Activated B cell treated with CpG ODN at 0.5 μM for 24 hours (primary cell): ENCODE results near the gene SAXO2. TPM values are rescaled to one million over a fixed set of nuclear protein-coding genes. Genes with fewer than 3 reads are reported as not detected.
"Not testable (repeated sequence)": the region's sequence is repeated elsewhere in the genome, so short reads cannot be mapped to it uniquely, and the experiment has no call there.

Experiments used
- ATAC-seq: fragments of 200-7000 bp; cut with Tn5 transposase; one replicate; pipeline ENCODE4 v1.10.0; 2021; ENCODE audit warnings: low read depth, mild to moderate bottlenecking, moderate library complexity
- CTCF ChIA-PET: fragments of 350-600 bp; sonication (Branson Sonifier 250); formaldehyde crosslinking; loops from one replicate; lab custom pipeline; 2021; ENCODE audit warnings: antibody characterized with exemption; lab: Charles Lee
- POLR2A ChIA-PET: fragments of 350-600 bp; sonication (Branson Sonifier 250); formaldehyde crosslinking; loops from one replicate; lab custom pipeline; 2021; ENCODE audit warnings: antibody characterized with exemption; lab: Charles Lee
- DNase-seq: peaks from one replicate; pipeline ENCODE4 v3.0.0; 2022
- H3K27ac Mint-ChIP-seq: one replicate; pipeline ENCODE4 v1.8.0; 2020; ENCODE audit warnings: mixed read lengths
- H3K27me3 Mint-ChIP-seq: one replicate; pipeline ENCODE4 v1.8.0; 2021; ENCODE audit warnings: mixed read lengths
- H3K36me3 Mint-ChIP-seq: one replicate; pipeline ENCODE4 v1.8.0; 2021; ENCODE audit warnings: low read depth, mixed read lengths
- H3K4me1 Mint-ChIP-seq: one replicate; pipeline ENCODE4 v1.8.0; 2021; ENCODE audit warnings: mixed read lengths
- H3K4me3 Mint-ChIP-seq: one replicate; pipeline ENCODE4 v1.8.0; 2020; ENCODE audit warnings: mild to moderate bottlenecking, mixed read lengths
- H3K9me3 Mint-ChIP-seq: one replicate; pipeline ENCODE4 v1.8.0; 2020; ENCODE audit warnings: mixed read lengths
- CTCF ChIP-seq: fragments of 200-600 bp; IDR thresholded peaks from one replicate; pipeline ENCODE4 v1.8.0; 2022; ENCODE audit warnings: antibody characterized with exemption, mild to moderate bottlenecking
- intact Hi-C: fragments of 100-400 bp; cut with micrococcal nuclease; formaldehyde crosslinking; loops from one replicate; pipeline ENCODE4 v1.15.1; 2024
- total RNA-seq: library from RNA; stranded (reverse); gene quantifications from 2 replicates; pipeline ENCODE4 v1.2.3, GENCODE V29; 2022

SAXO2 gene
- total RNA-seq, 1 donor from 2014 or later, result 24.9 TPM

- intact Hi-C loops, result no loop called here
- POLR2A ChIA-PET, result no interaction called here
- no peak for TF ChIP-seq CTCF
- DNase-seq (no peak), ATAC-seq (no peak)
- Mint-ChIP-seq H3K27ac (no peak overlapping the region), H3K9me3 (no peaks in the 10 kb centered on the region), H3K4me3 (no peak overlapping the region), H3K27me3 (no peaks in the 10 kb centered on the region), H3K36me3 (peaks cover 54% of the 10 kb centered on the region), H3K4me1 (peaks cover 11% of the 10 kb centered on the region)
- CTCF ChIA-PET, result no interaction called here
These were observed 22.8 kb upstream of the SAXO2 start for GRCh38 chr15:82239685-82240391.

- ATAC-seq, POLR2A ChIA-PET, DNase-seq, intact Hi-C loops, CTCF ChIA-PET, H3K27ac Mint-ChIP-seq, H3K9me3 Mint-ChIP-seq, H3K27me3 Mint-ChIP-seq, H3K4me3 Mint-ChIP-seq: not testable (repeated sequence)
- Mint-ChIP-seq H3K4me1 (peaks cover 11% of the 10 kb centered on the region), H3K36me3 (peaks cover 60% of the 10 kb centered on the region)
These were observed 20.6 kb upstream of the SAXO2 start for GRCh38 chr15:82241836-82242499.

GRCh38 chr15:82243644-82244043 lies 19.0 kb upstream of the SAXO2 start:
- H3K27me3 Mint-ChIP-seq, H3K27ac Mint-ChIP-seq, H3K4me3 Mint-ChIP-seq, ATAC-seq, intact Hi-C loops, POLR2A ChIA-PET, DNase-seq, CTCF ChIA-PET, H3K9me3 Mint-ChIP-seq: not testable (repeated sequence)
- Mint-ChIP-seq H3K4me1 (peaks cover 11% of the 10 kb centered on the region), H3K36me3 (peaks cover 54% of the 10 kb centered on the region)

- H3K27me3 Mint-ChIP-seq, CTCF ChIA-PET, intact Hi-C loops, DNase-seq, H3K4me3 Mint-ChIP-seq, POLR2A ChIA-PET, H3K9me3 Mint-ChIP-seq, H3K27ac Mint-ChIP-seq, ATAC-seq: not testable (repeated sequence)
- H3K4me1 Mint-ChIP-seq, result peaks cover 11% of the 10 kb centered on the region
- peaks cover 47% of the 10 kb centered on the region for H3K36me3 Mint-ChIP-seq
These were observed 16.7 kb upstream of the SAXO2 start for GRCh38 chr15:82245956-82246355.

- H3K4me1 Mint-ChIP-seq, intact Hi-C loops, H3K27me3 Mint-ChIP-seq, H3K9me3 Mint-ChIP-seq, H3K27ac Mint-ChIP-seq, H3K4me3 Mint-ChIP-seq, CTCF ChIA-PET, DNase-seq, ATAC-seq: not testable (repeated sequence)
- POLR2A ChIA-PET, result interaction anchor here (0.7 kb wide), 1 partner anchor 14 kb away, joined by 3 read pairs; the partner anchor contains the start of genes EFL1 and SAXO2
- peaks cover 54% of the 10 kb centered on the region for H3K36me3 Mint-ChIP-seq
These were observed 14.4 kb upstream of the SAXO2 start for GRCh38 chr15:82248261-82248660.

- CTCF ChIA-PET, DNase-seq, H3K27me3 Mint-ChIP-seq, ATAC-seq, H3K9me3 Mint-ChIP-seq: not testable (repeated sequence)
- H3K27ac Mint-ChIP-seq, result peak overlapping the region; percentile 61
- peak overlapping the region; percentile 97 for H3K4me3 Mint-ChIP-seq
- intact Hi-C loops, result loop anchor here (2.0 kb wide), 1 partner anchor 279 kb away; the partner anchor contains the start of gene RPS17
- POLR2A ChIA-PET, result interaction anchor here (0.7 to 1.8 kb wide), 5 partner anchors 12 to 1261 kb away, joined by 3 to 7 read pairs (median 3); partner anchors contain the start of genes RPS17, STARD5 and TLNRD1
- H3K36me3 Mint-ChIP-seq, result peaks cover 29% of the 10 kb centered on the region
- H3K4me1 Mint-ChIP-seq, result peaks cover 44% of the 10 kb centered on the region
These were observed 824 bp upstream of the SAXO2 start for GRCh38 chr15:82261566-82262421.

GRCh38 chr15:82263350-82263749 lies 732 bp downstream of the SAXO2 start:
- H3K36me3 Mint-ChIP-seq, result peaks cover 16% of the 10 kb centered on the region
- TF ChIP-seq CTCF, result no peak
- H3K27me3 Mint-ChIP-seq, result no peaks in the 10 kb centered on the region
- ChIA-PET CTCF (no interaction called here), POLR2A (interaction anchor here (1.8 kb wide), 1 partner anchor 277 kb away, joined by 7 read pairs; the partner anchor contains the start of gene RPS17)
- intact Hi-C loops, result loop anchor here (2.0 kb wide), 1 partner anchor 277 kb away; the partner anchor contains the start of gene RPS17
- H3K9me3 Mint-ChIP-seq, result no peaks in the 10 kb centered on the region
- H3K4me3 Mint-ChIP-seq, result peak overlapping the region; percentile 97
- ATAC-seq (no peak), DNase-seq (no peak)
- peaks cover 55% of the 10 kb centered on the region for H3K4me1 Mint-ChIP-seq
- H3K27ac Mint-ChIP-seq, result peak overlapping the region; percentile 85

- not testable (repeated sequence) for DNase-seq
- CTCF ChIA-PET, result interaction anchor here (0.8 kb wide), 1 partner anchor 13 kb away, joined by 4 read pairs; no protein-coding TSS in a partner anchor
- H3K27ac Mint-ChIP-seq, result peak overlapping the region; percentile 76
These were observed 4.5 kb downstream of the SAXO2 start for GRCh38 chr15:82267137-82267536.

GRCh38 chr15:82268454-82268853 lies 5.8 kb downstream of the SAXO2 start:
- peaks cover 30% of the 10 kb centered on the region for H3K4me1 Mint-ChIP-seq
- POLR2A ChIA-PET, CTCF ChIA-PET, ATAC-seq, H3K36me3 Mint-ChIP-seq, intact Hi-C loops, DNase-seq, H3K27me3 Mint-ChIP-seq, H3K27ac Mint-ChIP-seq, H3K4me3 Mint-ChIP-seq, H3K9me3 Mint-ChIP-seq: not testable (repeated sequence)

More at GRCh38 chr15:82267137-82267536, 4.5 kb downstream of the SAXO2 start:
- POLR2A ChIA-PET, result interaction anchor here (0.6 kb wide), 1 partner anchor 56 kb away, joined by 6 read pairs; no protein-coding TSS in a partner anchor
- H3K27me3 Mint-ChIP-seq, H3K36me3 Mint-ChIP-seq, H3K4me3 Mint-ChIP-seq, ATAC-seq, H3K9me3 Mint-ChIP-seq, intact Hi-C loops: not testable (repeated sequence)
- peaks cover 38% of the 10 kb centered on the region for H3K4me1 Mint-ChIP-seq
